HEK293 (cell line): ENCODE results near the gene TUNAR.

Experiments
- CTCF ChIA-PET: fragments of 350-600 bp; formaldehyde crosslinking; extraction: SDS; loops from one replicate; lab custom pipeline; 2021; ENCODE audit warnings: antibody characterized with exemption; lab: Yijun Ruan, JAX
- POLR2A ChIA-PET: fragments of 300-600 bp; formaldehyde crosslinking; extraction: SDS; loops from one replicate; lab custom pipeline; 2020; ENCODE audit warnings: antibody characterized with exemption, inconsistent platforms; lab: Yijun Ruan, JAX
- H3K27ac ChIP-seq: fragments of 200-500 bp; sonication (Bioruptor generic); 2 replicates; pipeline ENCODE4 v1.5.1; 2014; ENCODE audit warnings: low read depth, low read length, control low read depth, inconsistent platforms; ENCODE audit errors: extremely low read depth
- H3K36me3 ChIP-seq, 2 experiments: fragments of 200-500 bp in 1 of 2; sonication (Bioruptor generic) in 1 of 2; 1 replicate in 1 of 2; 2 replicates in 1 of 2; pipeline ENCODE4 v1.5.1; 2014 to 2017; ENCODE audit warnings: inconsistent platforms in 2 of 2, low read length in 2 of 2; ENCODE audit not compliant: control insufficient read depth in 2 of 2, insufficient read depth in 1 of 2
- H3K4me1 ChIP-seq: fragments of 200-500 bp; sonication (Bioruptor generic); 2 replicates; pipeline ENCODE4 v1.5.1; 2014; ENCODE audit warnings: mild to moderate bottlenecking, low read length, inconsistent platforms; ENCODE audit not compliant: control insufficient read depth, insufficient read depth
- H3K4me3 ChIP-seq: 2 replicates; pipeline ENCODE4 v1.5.1; 2011; ENCODE audit warnings: low read depth, mild to moderate bottlenecking, control low read depth, low read length, moderate library complexity
- H3K9me3 ChIP-seq: fragments of 200-500 bp; sonication (Bioruptor generic); 2 replicates; pipeline ENCODE4 v1.5.1; 2014; ENCODE audit warnings: low read depth, low read length, inconsistent platforms; ENCODE audit not compliant: control insufficient read depth, insufficient read depth
- AEBP2 ChIP-seq: fragments of 450-650 bp; formaldehyde crosslinking; IDR thresholded peaks from 2 replicates; pipeline ENCODE4 v1.5.1; 2016; ENCODE audit warnings: missing biosample characterization, missing genetic modification characterization, borderline replicate concordance
- ATF2 ChIP-seq: fragments of 450-650 bp; formaldehyde crosslinking; IDR thresholded peaks from 2 replicates; pipeline ENCODE4 v1.5.1; 2016; ENCODE audit warnings: missing biosample characterization, missing genetic modification characterization, low read depth
- CTCF ChIP-seq: fragments of 450-650 bp; formaldehyde crosslinking; IDR thresholded peaks from 2 replicates; pipeline ENCODE4 v1.5.1; 2016; ENCODE audit warnings: missing biosample characterization, missing genetic modification characterization
- GFI1B ChIP-seq: fragments of 450-650 bp; formaldehyde crosslinking; IDR thresholded peaks from 2 replicates; pipeline ENCODE4 v1.5.1; 2016; ENCODE audit warnings: missing biosample characterization, missing genetic modification characterization
- IKZF3 ChIP-seq: fragments of 450-650 bp; IDR thresholded peaks from 2 replicates; pipeline ENCODE4 v1.5.0; 2018; ENCODE audit warnings: missing biosample characterization, mild to moderate bottlenecking, missing genetic modification characterization, moderate library complexity
- MEIS1 ChIP-seq: sonication (generic); formaldehyde crosslinking; IDR thresholded peaks from 2 replicates; pipeline ENCODE4 v1.8.1; 2022; ENCODE audit warnings: missing genetic modification reagents, mild to moderate bottlenecking, borderline replicate concordance
- SP3 ChIP-seq: fragments of 450-650 bp; formaldehyde crosslinking; IDR thresholded peaks from 2 replicates; pipeline ENCODE4 v1.5.1; 2016; ENCODE audit warnings: missing biosample characterization, missing genetic modification characterization
- TRIM28 ChIP-seq: IDR thresholded peaks from 2 replicates; pipeline ENCODE4 v1.6.1; 2011; ENCODE audit warnings: low read length, control low read depth, borderline replicate concordance
- ZBTB21 ChIP-seq: fragments of 450-650 bp; formaldehyde crosslinking; IDR thresholded peaks from 2 replicates; pipeline ENCODE4 v1.5.1; 2017; ENCODE audit warnings: missing biosample characterization, missing genetic modification characterization
- ZBTB44 ChIP-seq: fragments of 450-650 bp; IDR thresholded peaks from 2 replicates; pipeline ENCODE4 v1.5.1; 2018; ENCODE audit warnings: missing biosample characterization, mild to moderate bottlenecking, missing genetic modification characterization
- ZBTB6 ChIP-seq: fragments of 450-650 bp; formaldehyde crosslinking; IDR thresholded peaks from 2 replicates; pipeline ENCODE4 v1.5.1; 2017; ENCODE audit warnings: missing biosample characterization, missing genetic modification characterization
- ZBTB8A ChIP-seq: fragments of 450-650 bp; formaldehyde crosslinking; IDR thresholded peaks from 2 replicates; pipeline ENCODE4 v1.5.1; 2016; ENCODE audit warnings: missing biosample characterization, missing genetic modification characterization
- ZEB2 ChIP-seq: fragments of 450-650 bp; formaldehyde crosslinking; IDR thresholded peaks from 2 replicates; pipeline ENCODE4 v1.5.1; 2016; ENCODE audit warnings: missing biosample characterization, missing genetic modification characterization
- ZNF148 ChIP-seq: fragments of 450-650 bp; formaldehyde crosslinking; IDR thresholded peaks from 2 replicates; pipeline ENCODE4 v1.5.0; 2017; ENCODE audit warnings: missing biosample characterization, missing genetic modification characterization, borderline replicate concordance
- ZNF223 ChIP-seq: fragments of 450-650 bp; formaldehyde crosslinking; IDR thresholded peaks from 2 replicates; pipeline ENCODE4 v1.5.1; 2016; ENCODE audit warnings: missing biosample characterization, missing genetic modification characterization
- ZNF341 ChIP-seq: fragments of 450-650 bp; formaldehyde crosslinking; IDR thresholded peaks from 2 replicates; pipeline ENCODE4; 2016; ENCODE audit warnings: low read depth, missing biosample characterization, missing genetic modification characterization
- ZNF416 ChIP-seq: fragments of 450-650 bp; formaldehyde crosslinking; IDR thresholded peaks from 2 replicates; pipeline ENCODE4 v1.5.1; 2016; ENCODE audit warnings: missing biosample characterization, missing genetic modification characterization
- ZNF433 ChIP-seq: fragments of 450-650 bp; formaldehyde crosslinking; IDR thresholded peaks from 2 replicates; pipeline ENCODE4 v1.5.1; 2016; ENCODE audit warnings: missing biosample characterization, missing genetic modification characterization, low read depth
- ZNF48 ChIP-seq: fragments of 450-650 bp; formaldehyde crosslinking; IDR thresholded peaks from 2 replicates; pipeline ENCODE4 v1.5.1; 2016; ENCODE audit warnings: missing biosample characterization, missing genetic modification characterization
- ZNF529 ChIP-seq: fragments of 450-650 bp; formaldehyde crosslinking; IDR thresholded peaks from 2 replicates; pipeline ENCODE4 v1.5.1; 2017; ENCODE audit warnings: missing genetic modification characterization, missing biosample characterization; ENCODE audit not compliant: insufficient replicate concordance
- ZNF530 ChIP-seq: fragments of 450-650 bp; formaldehyde crosslinking; IDR thresholded peaks from 2 replicates; pipeline ENCODE4 v1.5.1; 2016; ENCODE audit warnings: low read depth, missing biosample characterization, missing genetic modification characterization
- ZNF571 ChIP-seq: fragments of 450-650 bp; formaldehyde crosslinking; IDR thresholded peaks from 2 replicates; pipeline ENCODE4 v1.5.0; 2017; ENCODE audit warnings: missing biosample characterization, missing genetic modification characterization
- ZNF658 ChIP-seq: fragments of 450-650 bp; formaldehyde crosslinking; IDR thresholded peaks from 2 replicates; pipeline ENCODE4; 2016; ENCODE audit warnings: missing biosample characterization, missing genetic modification characterization
- ZNF670 ChIP-seq: fragments of 450-650 bp; formaldehyde crosslinking; IDR thresholded peaks from 2 replicates; pipeline ENCODE4 v1.5.1; 2016; ENCODE audit warnings: missing biosample characterization, missing genetic modification characterization, low read depth
- ZNF777 ChIP-seq: fragments of 450-650 bp; formaldehyde crosslinking; IDR thresholded peaks from 2 replicates; pipeline ENCODE4 v1.5.1; 2017; ENCODE audit warnings: missing biosample characterization, missing genetic modification characterization, borderline replicate concordance
- ZSCAN4 ChIP-seq: fragments of 450-650 bp; formaldehyde crosslinking; IDR thresholded peaks from 2 replicates; pipeline ENCODE4 v1.5.1; 2017; ENCODE audit warnings: missing biosample characterization, missing genetic modification characterization

Gene TUNAR

GRCh38 chr14:95833429-95833828 is 43.2 kb upstream of the TUNAR start:
- Histone ChIP-seq H3K9me3 (no peaks in the 10 kb centered on the region), H3K27ac (no peak overlapping the region), H3K36me3 (no peaks in the 10 kb centered on the region), H3K4me3 (no peak overlapping the region), H3K4me1 (no peaks in the 10 kb centered on the region)
- POLR2A ChIA-PET, result no interaction called here
- CTCF ChIA-PET, result no interaction called here
- no peak for TF ChIP-seq ZSCAN4
- no peak for TF ChIP-seq ZNF341 (tag by site-specific recombination)
- no peak for TF ChIP-seq ZBTB44 (tag by site-specific recombination)
- no peak for TF ChIP-seq ZNF777 (tag by site-specific recombination)
- TF ChIP-seq ATF2, result no peak
- TF ChIP-seq ZNF530, result no peak
- TF ChIP-seq ZEB2 (tag by site-specific recombination), result no peak
- TF ChIP-seq AEBP2 (tag by site-specific recombination), result no peak
- no peak for TF ChIP-seq ZBTB21 (tag by site-specific recombination)
- TF ChIP-seq ZNF433 (tag by site-specific recombination), result no peak
- TF ChIP-seq ZNF148 (tag by site-specific recombination), result no peak
- no peak for TF ChIP-seq TRIM28
- no peak for TF ChIP-seq ZNF416
- TF ChIP-seq ZNF223, result no peak
- TF ChIP-seq ZNF48 (tag by site-specific recombination), result no peak
- no peak for TF ChIP-seq ZNF529 (tag by site-specific recombination)
- TF ChIP-seq IKZF3 (tag by site-specific recombination), result no peak
- no peak for TF ChIP-seq ZNF658 (tag by site-specific recombination)

- Histone ChIP-seq H3K4me1 (no peaks in the 10 kb centered on the region), H3K27ac (no peak overlapping the region), H3K9me3 (no peaks in the 10 kb centered on the region), H3K4me3 (no peak overlapping the region), H3K36me3 (no peaks in the 10 kb centered on the region)
- CTCF ChIA-PET, result interaction anchor here (1.5 kb wide), 1 partner anchor 60 kb away, joined by 4 read pairs; no protein-coding TSS in a partner anchor
- POLR2A ChIA-PET, result no interaction called here
- TF ChIP-seq ZNF530 (no peak), ZNF571 (tag by site-specific recombination) (no peak), MEIS1 (no peak), GFI1B (tag by site-specific recombination) (no peak), ZBTB8A (no peak), ZBTB6 (no peak), CTCF (tag by site-specific recombination) (no peak), SP3 (tag by site-specific recombination) (no peak), ZNF670 (tag by site-specific recombination) (no peak)
Measured at GRCh38 chr14:95834496-95834895, 42.1 kb upstream of the TUNAR start.
